HG03442 (cell line): ENCODE measurements around the gene FOXO6.
"Not testable (repeated sequence)": the region's sequence is repeated elsewhere in the genome, so short reads cannot be mapped to it uniquely, and the experiment has no call there.

Experiments used
- ATAC-seq: cut with Tn5 transposase; IDR thresholded peaks from one replicate; pipeline ENCODE4 v1.9.1; 2021; ENCODE audit warnings: mild to moderate bottlenecking, moderate library complexity; ENCODE audit not compliant: unreplicated experiment

FOXO6 gene

GRCh38 chr1:41328780-41329640, 32.2 kb upstream of the FOXO6 start:
- no peak for ATAC-seq

- no peak for ATAC-seq
These were observed 31.3 kb upstream of the FOXO6 start for GRCh38 chr1:41329662-41330587.

- no peak for ATAC-seq
These were observed 30.4 kb upstream of the FOXO6 start for GRCh38 chr1:41330588-41331545.

- ATAC-seq = no peak
These were observed 29.7 kb upstream of the FOXO6 start for GRCh38 chr1:41331546-41331917.

- not testable (repeated sequence) for ATAC-seq
These were observed 29.1 kb upstream of the FOXO6 start for GRCh38 chr1:41332161-41332560.

- no peak for ATAC-seq
These were observed 28.0 kb upstream of the FOXO6 start for GRCh38 chr1:41333146-41333784.

GRCh38 chr1:41338820-41339219, 22.4 kb upstream of the FOXO6 start:
- ATAC-seq = no peak

- ATAC-seq = no peak
These were observed 20.4 kb upstream of the FOXO6 start for GRCh38 chr1:41340655-41341364.

GRCh38 chr1:41341365-41341683, 19.9 kb upstream of the FOXO6 start:
- ATAC-seq = no peak

- no peak for ATAC-seq
These were observed 19.3 kb upstream of the FOXO6 start for GRCh38 chr1:41341772-41342562.

GRCh38 chr1:41342774-41343355, 18.4 kb upstream of the FOXO6 start:
- no peak for ATAC-seq

GRCh38 chr1:41343790-41344699, 17.2 kb upstream of the FOXO6 start:
- ATAC-seq = no peak

GRCh38 chr1:41344708-41345159, 16.5 kb upstream of the FOXO6 start:
- ATAC-seq = no peak

GRCh38 chr1:41345434-41346075, 15.7 kb upstream of the FOXO6 start:
- ATAC-seq = no peak

GRCh38 chr1:41347276-41347675, 14.0 kb upstream of the FOXO6 start:
- no peak for ATAC-seq

GRCh38 chr1:41348394-41348793, 12.8 kb upstream of the FOXO6 start:
- ATAC-seq = no peak
